OCI-LY3 (cell line): Measurements from ENCODE around the gene ESR1.

ENCODE experiments used
- EZH2phosphoT487 ChIP-seq: fragments of 200-600 bp; shearing (Covaris generic); IDR thresholded peaks from 2 replicates; pipeline ENCODE4 v1.6.1; 2018; ENCODE audit warnings: antibody characterized with exemption, mixed run types, low read depth
- TF ChIP-seq, protein P1 (sequence below): fragments of 200-600, 300-600 bp; sonication (generic); IDR thresholded peaks from 2 replicates; pipeline ENCODE4 v1.5.1; 2014; ENCODE audit warnings: antibody characterized with exemption, low read length, low read depth

DNA sequence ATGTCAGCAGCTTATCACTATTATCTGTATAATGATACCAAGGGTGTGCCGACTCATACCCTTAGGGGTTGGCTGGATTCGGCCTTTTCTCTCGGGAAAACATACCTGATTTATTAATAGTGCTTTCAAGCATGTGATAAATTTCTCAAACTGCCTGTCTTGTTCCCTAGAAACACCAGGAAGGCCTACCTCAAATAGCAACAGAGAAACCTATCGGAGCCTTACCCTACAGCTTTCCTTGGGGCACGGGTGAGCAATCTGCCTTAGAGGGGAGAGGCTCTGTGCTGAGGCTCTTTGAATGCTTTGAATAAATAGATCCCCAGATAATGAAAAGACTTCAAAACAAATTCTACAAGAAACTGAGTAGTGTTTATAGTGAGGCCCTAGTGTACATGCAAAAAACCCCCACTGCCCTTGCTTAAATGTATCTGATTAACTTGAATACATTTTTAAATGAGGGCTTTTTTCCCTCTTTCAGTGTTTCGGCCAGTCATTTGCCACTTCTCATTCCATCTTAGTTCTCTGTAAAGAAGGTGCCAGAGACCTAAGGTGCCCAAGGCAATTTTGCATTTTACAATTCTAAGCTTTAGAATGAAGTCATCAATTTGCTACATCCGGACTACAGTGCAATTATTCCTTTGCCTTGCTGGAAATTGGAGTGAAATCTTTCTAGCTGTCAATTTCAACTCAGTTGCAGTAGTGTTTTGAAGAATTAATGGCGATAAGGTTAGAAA lies 320.1 kb downstream of the ESR1 start:
- TF ChIP-seq, protein P1, sequence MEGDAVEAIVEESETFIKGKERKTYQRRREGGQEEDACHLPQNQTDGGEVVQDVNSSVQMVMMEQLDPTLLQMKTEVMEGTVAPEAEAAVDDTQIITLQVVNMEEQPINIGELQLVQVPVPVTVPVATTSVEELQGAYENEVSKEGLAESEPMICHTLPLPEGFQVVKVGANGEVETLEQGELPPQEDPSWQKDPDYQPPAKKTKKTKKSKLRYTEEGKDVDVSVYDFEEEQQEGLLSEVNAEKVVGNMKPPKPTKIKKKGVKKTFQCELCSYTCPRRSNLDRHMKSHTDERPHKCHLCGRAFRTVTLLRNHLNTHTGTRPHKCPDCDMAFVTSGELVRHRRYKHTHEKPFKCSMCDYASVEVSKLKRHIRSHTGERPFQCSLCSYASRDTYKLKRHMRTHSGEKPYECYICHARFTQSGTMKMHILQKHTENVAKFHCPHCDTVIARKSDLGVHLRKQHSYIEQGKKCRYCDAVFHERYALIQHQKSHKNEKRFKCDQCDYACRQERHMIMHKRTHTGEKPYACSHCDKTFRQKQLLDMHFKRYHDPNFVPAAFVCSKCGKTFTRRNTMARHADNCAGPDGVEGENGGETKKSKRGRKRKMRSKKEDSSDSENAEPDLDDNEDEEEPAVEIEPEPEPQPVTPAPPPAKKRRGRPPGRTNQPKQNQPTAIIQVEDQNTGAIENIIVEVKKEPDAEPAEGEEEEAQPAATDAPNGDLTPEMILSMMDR = no peak
- no peak for TF ChIP-seq EZH2phosphoT487
